Epithelial cell of proximal tubule (primary cell): ENCODE measurements around the gene GPSM1. TPM values are rescaled to one million over a fixed set of nuclear protein-coding genes. Genes with fewer than 3 reads are reported as not detected.
A peak's percentile ranks its signal among the peaks of the same experiment; 100 is the strongest.

Experiments
- DNase-seq: peaks from one replicate; pipeline ENCODE4 v3.0.0-alpha.2; 2011; ENCODE audit warnings: low read depth
- H3K4me3 ChIP-seq: 2 replicates; pipeline ENCODE4 v1.5.1; 2011; ENCODE audit warnings: low read depth, mild to moderate bottlenecking, low read length
- total RNA-seq: library from RNA; depleted of rRNA; stranded (reverse); fragments of >200 nt; gene quantifications from 2 replicates; pipeline ENCODE4 v1.2.3, GENCODE V29; 2015
- TF ChIP-seq, protein P1 (sequence below): conservative IDR thresholded peaks from 2 replicates; pipeline ENCODE4 v1.5.1; 2012; ENCODE audit warnings: low read depth, mild to moderate bottlenecking, low read length

The GPSM1 gene
- total RNA-seq, 1 donor from 2014 or later, result 28.2 TPM

- H3K4me3 ChIP-seq, result peak overlapping the region; percentile 96
- TF ChIP-seq, protein P1, sequence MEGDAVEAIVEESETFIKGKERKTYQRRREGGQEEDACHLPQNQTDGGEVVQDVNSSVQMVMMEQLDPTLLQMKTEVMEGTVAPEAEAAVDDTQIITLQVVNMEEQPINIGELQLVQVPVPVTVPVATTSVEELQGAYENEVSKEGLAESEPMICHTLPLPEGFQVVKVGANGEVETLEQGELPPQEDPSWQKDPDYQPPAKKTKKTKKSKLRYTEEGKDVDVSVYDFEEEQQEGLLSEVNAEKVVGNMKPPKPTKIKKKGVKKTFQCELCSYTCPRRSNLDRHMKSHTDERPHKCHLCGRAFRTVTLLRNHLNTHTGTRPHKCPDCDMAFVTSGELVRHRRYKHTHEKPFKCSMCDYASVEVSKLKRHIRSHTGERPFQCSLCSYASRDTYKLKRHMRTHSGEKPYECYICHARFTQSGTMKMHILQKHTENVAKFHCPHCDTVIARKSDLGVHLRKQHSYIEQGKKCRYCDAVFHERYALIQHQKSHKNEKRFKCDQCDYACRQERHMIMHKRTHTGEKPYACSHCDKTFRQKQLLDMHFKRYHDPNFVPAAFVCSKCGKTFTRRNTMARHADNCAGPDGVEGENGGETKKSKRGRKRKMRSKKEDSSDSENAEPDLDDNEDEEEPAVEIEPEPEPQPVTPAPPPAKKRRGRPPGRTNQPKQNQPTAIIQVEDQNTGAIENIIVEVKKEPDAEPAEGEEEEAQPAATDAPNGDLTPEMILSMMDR, result no peak
- no peak for DNase-seq
Measured at GRCh38 chr9:136399176-136400037, 72.1 kb downstream of the GPSM1 start.

- H3K4me3 ChIP-seq, result peak within 1 kb of the TSS; percentile 96
- no peak for DNase-seq
- TF ChIP-seq, protein P1, result peak; percentile 76
Measured at GRCh38 chr9:136400038-136400834, 72.9 kb downstream of the GPSM1 start, which contains the start of gene SNAPC4. TSS of gene SNAPC4 (minus strand) at chr9:136400170. CDS start at chr9:136398428, 1,742 bp downstream.

DNA sequence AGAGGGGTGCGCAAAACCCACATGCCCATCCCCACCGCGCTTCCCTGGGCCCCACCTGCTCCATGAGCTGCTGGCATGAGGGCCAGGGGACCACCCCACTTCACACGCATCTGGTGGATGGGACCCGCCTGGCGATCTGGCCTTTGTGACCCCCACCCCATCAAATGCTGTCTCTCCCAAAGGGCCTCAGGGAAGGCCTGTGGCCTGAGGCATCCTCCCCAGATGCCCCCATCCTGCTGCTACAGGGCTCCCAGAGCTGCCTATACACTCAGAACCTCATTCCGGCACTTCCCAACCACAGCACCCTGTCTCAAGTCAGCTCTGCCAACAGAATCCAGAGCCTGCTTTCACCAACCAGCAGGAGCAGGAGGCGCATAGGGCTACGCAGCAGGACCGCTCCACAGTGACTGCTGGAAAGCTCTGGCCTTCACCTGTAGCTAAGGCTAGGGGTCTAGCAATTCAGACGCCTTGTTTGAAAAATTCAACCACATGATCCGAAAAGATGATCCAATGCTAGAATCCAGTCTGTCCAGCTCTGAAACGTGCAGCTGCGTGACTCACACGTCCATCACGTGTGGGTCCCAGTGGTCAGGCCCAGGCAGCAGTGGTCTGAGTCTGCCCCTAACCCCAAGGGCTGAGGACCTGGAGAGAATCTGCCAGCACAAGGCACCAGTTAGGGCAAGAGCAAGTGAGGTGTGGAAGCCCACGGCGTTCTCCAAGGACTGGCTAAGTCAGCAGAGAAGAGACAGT is 74.0 kb downstream of the GPSM1 start:
- H3K4me3 ChIP-seq, result no peak overlapping the region
- TF ChIP-seq, protein P1, result no peak
- no peak for DNase-seq

DNA sequence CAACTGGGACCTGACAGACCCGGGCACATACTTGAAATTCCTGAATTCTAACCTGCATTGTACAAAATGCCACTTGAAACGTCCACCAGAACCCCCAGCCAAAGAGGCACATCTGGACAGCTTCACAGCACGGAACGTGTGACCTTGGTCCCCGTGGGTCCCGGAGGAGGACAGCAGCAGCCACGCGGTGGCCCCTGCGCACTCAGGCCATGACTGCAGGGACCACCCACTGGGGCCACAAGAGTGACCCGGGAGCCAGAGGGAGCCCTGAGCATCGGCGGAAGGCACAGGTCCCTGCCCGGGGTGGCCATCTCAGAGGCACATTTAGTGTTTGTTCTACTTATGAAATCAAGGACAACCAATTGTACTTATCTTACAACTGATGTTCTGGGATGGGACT is 74.7 kb downstream of the GPSM1 start:
- TF ChIP-seq, protein P1, result no peak
- DNase-seq, result no peak
- H3K4me3 ChIP-seq, result no peak overlapping the region

DNA sequence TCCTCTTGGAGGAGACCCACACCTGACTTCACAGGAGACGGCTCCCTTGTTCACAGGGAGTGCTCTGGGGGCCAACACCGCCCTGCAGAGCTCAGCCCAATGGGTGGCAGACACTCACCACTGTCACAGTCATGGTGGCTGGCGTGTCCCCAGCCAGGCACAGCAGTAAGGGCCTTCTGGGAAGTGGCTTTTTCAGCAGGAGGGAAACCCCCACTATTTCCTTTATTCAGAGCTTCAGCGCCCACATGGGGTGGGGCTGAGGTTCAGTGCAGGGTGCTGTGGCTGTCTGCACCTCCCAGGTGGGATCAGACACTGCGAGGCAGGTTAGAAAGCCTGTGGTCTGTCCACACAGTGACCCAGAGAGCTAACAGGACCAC is 76.2 kb downstream of the GPSM1 start:
- no peak for DNase-seq
- TF ChIP-seq, protein P1, result no peak

DNA sequence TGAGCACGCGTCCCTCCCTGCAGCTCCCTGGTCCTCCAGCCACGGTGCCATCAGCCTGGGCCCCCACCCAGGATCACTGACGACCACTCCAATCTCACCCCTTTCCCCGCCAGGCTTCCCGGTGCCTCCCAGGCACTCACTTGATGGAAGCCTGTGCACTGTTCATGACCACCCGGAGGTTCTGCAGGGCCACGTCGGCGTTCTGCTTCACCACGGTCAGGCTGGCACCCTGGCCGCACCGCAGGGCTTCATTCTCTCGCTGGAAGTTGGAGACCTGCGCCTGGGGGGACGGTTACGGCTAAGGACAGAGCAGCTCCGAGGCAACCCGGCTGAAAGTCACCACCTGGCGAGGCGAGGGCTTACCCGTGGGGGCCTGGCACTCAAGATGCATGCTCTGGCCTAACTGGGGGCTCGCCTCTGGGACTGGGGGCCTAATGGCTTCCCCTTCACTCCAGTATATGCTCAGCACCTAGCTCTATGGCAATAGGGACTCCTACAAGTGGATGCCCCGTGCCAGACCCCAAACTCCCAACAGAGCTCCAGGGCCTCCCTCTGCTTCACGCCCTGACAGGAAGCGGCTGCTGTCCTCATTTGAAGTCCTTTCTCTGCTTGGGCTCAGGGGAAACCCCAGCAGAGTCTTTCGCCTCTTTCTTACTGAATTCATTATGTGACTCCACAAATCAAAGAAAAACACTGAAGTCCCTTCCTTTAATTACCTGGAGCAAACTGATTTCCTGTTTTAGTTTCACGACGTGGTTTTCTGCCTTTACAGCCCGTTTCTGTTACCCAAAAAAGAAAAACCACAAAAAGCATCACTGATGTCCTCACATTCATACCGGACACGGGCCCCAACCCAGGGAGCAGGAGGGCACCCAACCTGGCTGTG is 76.8 kb downstream of the GPSM1 start:
- no peak for DNase-seq
- TF ChIP-seq, protein P1, result no peak
- H3K4me3 ChIP-seq, result no peak overlapping the region

More for the DNA sequence above, 76.2 kb downstream of the GPSM1 start:
- H3K4me3 ChIP-seq, result no peak overlapping the region
